Lung (tissue), 12 donors: ENCODE data around the gene CAPN1. TPM values are rescaled to one million over a fixed set of nuclear protein-coding genes. Genes with fewer than 3 reads are reported as not detected.

Experiments used
- ATAC-seq: fragments of 200-7000 bp; cut with Tn5 transposase; one replicate; pipeline ENCODE4 v1.9.1; 2020; ENCODE audit warnings: moderate number of reproducible peaks; ENCODE audit not compliant: insufficient read depth, low FRiP score
- DNase-seq, 3 donors: peaks; one replicate each; pipeline ENCODE4 v3.0.0-alpha.2; 2013 to 2017
- H3K27ac ChIP-seq, 2 donors: one replicate each; pipeline ENCODE4 v1.5.1; 2013; ENCODE audit warnings: mild to moderate bottlenecking in 2 of 2, moderate library complexity in 2 of 2, control low read depth in 1 of 2, inconsistent platforms in 1 of 2, low read depth in 1 of 2, low read length in 1 of 2
- H3K27me3 ChIP-seq, 3 donors: one replicate each; pipeline ENCODE4 v1.5.1; 2013; ENCODE audit warnings: low read length in 2 of 3; ENCODE audit not compliant: control insufficient read depth in 3 of 3, insufficient read depth in 3 of 3
- H3K36me3 ChIP-seq, 4 donors: one replicate each; pipeline ENCODE4 v1.5.1; 2013; ENCODE audit warnings: low read length in 4 of 4, mild to moderate bottlenecking in 1 of 4, moderate library complexity in 1 of 4; ENCODE audit not compliant: control insufficient read depth in 4 of 4, insufficient read depth in 4 of 4
- H3K4me1 ChIP-seq, 5 donors: one replicate each; pipeline ENCODE4 v1.5.1; 2013; ENCODE audit warnings: low read length in 5 of 5, mild to moderate bottlenecking in 2 of 5, moderate library complexity in 1 of 5; ENCODE audit not compliant: control insufficient read depth in 5 of 5, insufficient read depth in 5 of 5
- H3K4me3 ChIP-seq: one replicate; pipeline ENCODE4 v1.5.1; 2013; ENCODE audit warnings: mild to moderate bottlenecking, control low read depth, moderate library complexity
- H3K9ac ChIP-seq, 2 donors: one replicate each; pipeline ENCODE4 v1.5.1; 2013; ENCODE audit warnings: low read length in 2 of 2, control low read depth in 1 of 2; ENCODE audit not compliant: insufficient read depth in 1 of 2
- H3K9me3 ChIP-seq, 4 donors: one replicate each; pipeline ENCODE4 v1.5.1; 2013; ENCODE audit warnings: low read length in 3 of 4, mild to moderate bottlenecking in 1 of 4, moderate library complexity in 1 of 4; ENCODE audit not compliant: control insufficient read depth in 4 of 4, insufficient read depth in 3 of 4
- CTCF ChIP-seq: IDR thresholded peaks from 2 replicates; pipeline ENCODE4 v1.5.1; 2012; ENCODE audit warnings: mild to moderate bottlenecking; ENCODE audit errors: control extremely low read depth, extremely low read depth
- WGBS, 2 donors: extraction: QIAGEN DNeasy Blood & Tissue Kit; methylation state at CpG; one replicate each; pipeline ENCODE4 v1.1.7; 2013; 5-methylcytosine and 5-hydroxymethylcytosine counted together
- polyA plus RNA-seq, 2 donors: library from polyadenylated mRNA; stranded (reverse); fragments of 200-250 nt; gene quantifications; one replicate each; pipeline ENCODE4 v1.2.1, GENCODE V29; 2013
- total RNA-seq, 2 donors: library from RNA; depleted of rRNA in 1 of 2; stranded (reverse); fragments of >200 nt in 1 of 2; gene quantifications; one replicate each; pipeline ENCODE4 v1.2.1, GENCODE V29; 2014 to 2021
- donor health status: control.
- donor health status: control.
- donor health status: Bipolar disorder and iron deficiency.
- donor health status: healthy.
- donor health status: DM: yes; HTN: yes; CAD: no.

CAPN1 gene
- total and polyA plus RNA-seq, 4 donors: 106 to 265 (median 136) TPM

GRCh38 chr11:65251476-65251875 is 69.7 kb downstream of the CAPN1 start:
- no peaks in the 10 kb centered on the region for H3K4me1 ChIP-seq
- H3K36me3 ChIP-seq: no peaks in the 10 kb centered on the region
- TF ChIP-seq CTCF: no peak
- H3K27ac ChIP-seq: no peak overlapping the region
- H3K4me3 ChIP-seq: no peak overlapping the region
- no peak overlapping the region for H3K9ac ChIP-seq
- H3K9me3 ChIP-seq: no peaks in the 10 kb centered on the region
- WGBS, 2 donors: 78 to 80% methylated on average over 9 of the region's 9 CpGs
- ATAC-seq: no peak
- DNase-seq: no peak
- H3K27me3 ChIP-seq: no peaks in the 10 kb centered on the region

- TF ChIP-seq CTCF: no peak
- DNase-seq (no peak), ATAC-seq (no peak)
- H3K36me3 ChIP-seq: no peaks in the 10 kb centered on the region
- no peaks in the 10 kb centered on the region for H3K4me1 ChIP-seq
- H3K4me3 ChIP-seq: no peak overlapping the region
- no peaks in the 10 kb centered on the region for H3K9me3 ChIP-seq
- no peak overlapping the region for H3K27ac ChIP-seq
- no peak overlapping the region for H3K9ac ChIP-seq
- H3K27me3 ChIP-seq: no peaks in the 10 kb centered on the region
- 86 to 87% methylated on average over 6 of the region's 6 CpGs for WGBS, 2 donors
Measured at GRCh38 chr11:65254724-65255123, 73.0 kb downstream of the CAPN1 start.

- Histone ChIP-seq H3K27me3 (no peaks in the 10 kb centered on the region), H3K4me3 (no peak overlapping the region), H3K9me3 (no peaks in the 10 kb centered on the region), H3K4me1 (peaks cover 0 to 15% (median 8%) of the 10 kb centered on the region in 5 donors), H3K36me3 (no peaks in the 10 kb centered on the region), H3K9ac (no peak overlapping the region), H3K27ac (no peak overlapping the region)
- ATAC-seq (no peak), DNase-seq (no peak)
- 83 to 88% methylated on average over 5 of the region's 5 CpGs for WGBS, 2 donors
- TF ChIP-seq CTCF: no peak
Measured at GRCh38 chr11:65258988-65259387, 77.3 kb downstream of the CAPN1 start.

GRCh38 chr11:65260302-65260701 is 78.6 kb downstream of the CAPN1 start:
- H3K4me3 ChIP-seq: no peak overlapping the region
- peaks cover 0 to 15% (median 8%) of the 10 kb centered on the region in 5 donors for H3K4me1 ChIP-seq
- 97 to 98% methylated on average over 16 to 17 of the region's 17 CpGs for WGBS, 2 donors
- H3K9ac ChIP-seq: no peak overlapping the region
- ATAC-seq: no peak
- H3K9me3 ChIP-seq: no peaks in the 10 kb centered on the region
- no peak overlapping the region for H3K27ac ChIP-seq
- no peaks in the 10 kb centered on the region for H3K36me3 ChIP-seq
- no peak for DNase-seq
- no peak for TF ChIP-seq CTCF
- H3K27me3 ChIP-seq: no peaks in the 10 kb centered on the region
